Stimulated activated CD4-positive, alpha-beta T cell treated with anti-CD3 and anti-CD28 coated beads, Interleukin-2, amount 100 ng/mL, for 48 hours (primary cell): ENCODE measurements around the gene CACNA1I.

Experiments
- DNase-seq, 2 donors: peaks; one replicate each; pipeline ENCODE4 v3.0.0-alpha.2; 2020

The CACNA1I gene

DNA sequence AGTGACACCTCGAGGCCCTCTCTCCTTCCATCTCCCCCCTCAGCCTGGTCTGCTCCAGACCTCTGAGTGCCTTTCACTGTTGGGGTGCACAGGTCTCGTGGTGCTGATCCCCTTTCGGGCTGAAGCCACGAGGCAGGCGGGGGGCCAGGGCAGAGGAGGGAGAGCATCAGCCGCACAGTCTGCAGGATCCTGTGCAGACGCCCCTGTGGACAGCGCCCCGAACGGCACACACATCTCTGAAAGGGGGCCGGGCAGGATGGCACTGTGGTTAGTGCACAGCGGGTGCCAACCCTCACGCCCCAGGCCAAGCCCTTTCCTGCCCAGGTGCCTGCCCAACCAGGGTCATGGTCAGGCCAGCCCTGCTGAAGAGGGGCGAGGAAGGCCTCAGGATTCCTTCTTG is 56.7 kb downstream of the CACNA1I start:
- no peak for DNase-seq

DNA sequence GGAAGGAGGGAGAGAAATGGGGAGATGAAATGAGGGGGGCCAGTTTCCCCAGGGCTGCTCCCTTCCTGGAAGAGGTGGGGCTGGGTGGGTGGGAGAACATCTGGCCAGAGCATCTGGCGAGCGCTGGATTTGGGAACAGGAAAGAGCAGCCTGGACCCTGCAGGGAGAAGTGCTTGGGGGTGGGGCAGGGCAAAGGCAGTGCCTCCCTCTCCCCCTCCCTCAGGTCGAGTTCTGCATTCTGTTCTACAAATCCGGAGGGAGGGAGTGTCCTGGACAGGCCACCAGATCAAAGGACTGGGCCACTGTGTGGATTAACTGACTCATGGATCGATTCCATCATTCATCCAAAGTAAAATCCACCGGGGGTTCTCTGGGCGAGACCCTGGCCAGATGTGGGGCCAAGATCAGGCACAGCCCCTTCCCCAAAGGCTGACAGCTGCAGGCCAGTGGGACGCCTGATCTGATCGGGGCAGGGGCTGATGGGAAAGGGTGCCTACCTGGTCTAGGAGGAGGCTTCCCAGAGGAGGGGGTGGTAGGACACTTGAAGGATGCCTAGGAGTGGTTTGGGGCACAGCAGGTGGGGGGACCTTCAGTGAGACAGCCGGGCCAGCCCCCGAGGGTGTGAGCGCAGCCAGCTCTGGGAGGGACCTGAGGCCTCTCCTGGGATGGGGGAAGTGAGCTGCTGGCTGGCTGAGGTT is 57.5 kb downstream of the CACNA1I start:
- no peak for DNase-seq

DNA sequence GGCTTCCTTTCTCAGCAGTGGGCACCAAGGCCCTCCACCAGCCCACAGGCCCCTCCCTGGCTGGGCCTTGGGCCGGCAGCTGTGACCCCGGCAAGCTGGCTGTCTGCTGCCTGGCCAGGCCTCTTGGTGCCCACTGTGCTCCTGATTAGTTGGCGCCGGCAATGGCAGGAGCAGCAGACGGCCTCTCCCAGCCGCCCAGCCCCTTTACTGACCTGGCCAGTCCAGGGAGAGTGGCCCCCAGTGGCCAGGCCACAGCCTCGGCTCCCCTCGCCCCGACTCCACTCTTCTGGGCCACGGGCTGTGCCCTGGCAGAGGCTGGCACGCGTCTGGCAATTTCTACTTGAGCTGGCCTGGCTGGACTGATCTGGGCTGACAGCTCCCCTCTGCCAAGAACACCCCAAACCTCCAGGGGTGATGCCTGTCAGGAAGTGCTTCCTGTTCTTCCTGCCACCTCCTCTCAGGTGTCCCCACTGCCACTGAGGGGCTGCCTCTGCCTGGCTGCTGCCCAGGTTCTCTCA is 58.1 kb downstream of the CACNA1I start:
- no peak for DNase-seq

DNA sequence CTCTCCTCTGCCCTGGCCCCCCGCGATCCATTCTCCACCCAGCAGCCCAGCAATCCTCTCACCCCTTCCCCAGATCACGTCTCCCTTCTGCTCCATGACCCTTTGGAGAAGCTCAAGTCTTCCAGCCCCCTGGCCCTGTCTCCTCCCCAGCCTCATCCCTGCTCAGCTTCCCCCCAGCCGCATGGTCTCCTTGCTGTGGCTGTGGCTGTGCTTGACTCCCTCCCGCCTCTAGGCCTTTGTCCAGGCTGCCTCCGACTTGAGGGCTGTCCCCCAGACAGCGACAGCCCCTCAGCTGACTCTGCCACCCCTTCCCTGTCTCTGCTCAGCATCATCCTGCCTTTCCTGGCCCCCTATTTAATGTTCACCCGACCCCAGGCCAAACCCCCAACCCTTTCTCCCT is 59.3 kb downstream of the CACNA1I start:
- DNase-seq = no peak

DNA sequence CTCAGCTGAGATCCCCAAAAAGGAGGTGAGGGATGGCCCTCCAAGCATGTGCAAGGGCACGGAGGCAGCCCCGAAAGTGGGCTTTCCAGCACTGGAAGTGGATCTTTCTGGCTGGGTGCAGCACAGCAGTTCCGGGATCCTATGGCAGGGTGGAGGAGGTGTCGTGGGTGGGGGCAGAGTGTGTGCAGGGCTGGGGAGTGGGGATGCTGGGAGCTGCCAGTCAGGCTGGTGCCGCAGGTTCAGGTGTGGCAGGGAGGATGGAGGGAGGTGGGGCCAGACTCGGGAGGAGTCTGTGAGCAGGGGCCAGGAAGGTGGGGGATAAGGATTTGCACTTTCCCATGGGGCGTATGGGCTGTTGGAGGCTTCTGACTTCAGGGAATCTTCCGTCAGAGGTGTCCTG is 60.2 kb downstream of the CACNA1I start:
- DNase-seq = no peak

DNA sequence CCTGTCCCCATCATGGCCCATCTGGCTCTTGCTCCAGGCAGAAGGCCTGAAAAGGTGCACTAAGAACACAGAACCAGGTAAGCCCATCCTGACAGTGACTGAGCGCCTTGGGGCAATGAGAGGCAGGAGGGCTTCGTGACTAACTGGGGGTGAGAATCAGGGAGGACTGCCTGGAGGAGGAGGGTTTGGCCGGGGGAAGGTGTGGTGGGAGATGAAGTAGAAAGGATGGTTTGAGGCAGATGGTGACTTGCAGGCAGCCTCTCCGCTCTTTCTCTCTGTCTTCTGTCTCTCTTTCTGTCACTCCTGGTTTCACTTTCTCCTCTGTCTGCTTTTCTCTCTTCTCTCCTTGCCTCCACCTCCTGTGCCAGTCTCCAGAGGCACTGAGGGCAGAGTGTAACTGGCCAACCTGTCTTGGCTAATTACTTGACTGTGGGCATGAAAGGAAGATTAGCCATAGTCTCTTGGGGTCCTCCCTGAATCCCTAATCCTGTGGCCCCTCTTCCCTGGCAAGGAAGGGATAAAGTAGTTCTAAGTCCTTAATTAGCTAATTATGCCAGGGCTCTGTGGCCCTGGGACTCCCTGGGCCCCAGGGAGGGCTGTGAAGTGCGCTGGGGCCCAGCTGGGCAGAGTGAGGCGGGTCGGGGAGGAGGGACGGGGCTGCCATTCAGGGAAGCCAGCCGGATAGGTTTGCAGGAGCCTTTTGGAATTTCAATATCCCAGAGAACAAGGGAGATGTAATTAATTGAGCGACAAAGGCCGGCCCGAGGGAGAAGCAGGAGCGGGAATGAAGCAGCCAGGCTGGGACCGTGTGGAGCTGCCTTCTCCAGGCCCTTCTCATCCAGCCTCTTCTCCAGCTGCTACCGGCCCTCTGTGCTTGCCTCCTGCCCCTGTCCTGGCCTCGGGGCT is 61.1 kb downstream of the CACNA1I start:
- DNase-seq = no peak

DNA sequence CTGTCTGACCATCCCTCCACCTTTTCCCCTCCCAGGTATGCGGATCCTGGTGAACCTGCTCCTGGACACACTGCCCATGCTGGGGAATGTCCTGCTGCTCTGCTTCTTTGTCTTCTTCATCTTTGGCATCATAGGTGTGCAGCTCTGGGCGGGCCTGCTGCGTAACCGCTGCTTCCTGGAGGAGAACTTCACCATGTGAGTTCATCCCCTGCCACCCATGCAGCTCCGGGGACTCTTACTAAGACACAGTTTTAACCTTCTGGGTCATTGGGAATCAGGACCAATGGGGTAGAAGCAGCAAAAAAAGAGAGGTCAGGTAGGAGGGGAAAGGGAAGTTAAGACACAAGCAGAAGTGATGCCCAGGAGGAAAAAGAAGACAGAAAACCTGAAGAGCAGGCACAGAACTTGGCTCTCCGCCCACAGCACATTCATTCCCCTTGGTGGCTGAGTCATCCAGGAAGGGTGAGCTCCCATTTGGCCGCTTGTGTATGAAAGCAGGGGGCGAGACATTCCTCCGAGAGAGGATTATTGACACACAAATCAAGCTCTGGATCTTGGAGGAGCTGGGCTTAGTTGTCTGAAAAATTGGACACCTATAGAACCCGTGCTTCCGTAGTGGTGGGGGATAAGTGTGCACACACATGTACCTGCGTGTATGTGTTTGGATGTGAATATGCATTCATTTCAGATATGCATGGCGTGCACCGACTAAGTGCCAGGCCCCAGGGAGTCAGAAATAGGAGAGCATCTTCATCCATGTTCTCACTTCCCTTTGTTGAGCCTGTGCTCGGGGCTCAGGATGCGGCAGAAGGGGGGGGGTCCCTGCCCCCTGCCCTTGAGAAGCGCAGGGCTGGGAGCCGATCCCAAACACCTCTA is 64.2 kb downstream of the CACNA1I start:
- peak; percentile 21 to 32 for DNase-seq

DNA sequence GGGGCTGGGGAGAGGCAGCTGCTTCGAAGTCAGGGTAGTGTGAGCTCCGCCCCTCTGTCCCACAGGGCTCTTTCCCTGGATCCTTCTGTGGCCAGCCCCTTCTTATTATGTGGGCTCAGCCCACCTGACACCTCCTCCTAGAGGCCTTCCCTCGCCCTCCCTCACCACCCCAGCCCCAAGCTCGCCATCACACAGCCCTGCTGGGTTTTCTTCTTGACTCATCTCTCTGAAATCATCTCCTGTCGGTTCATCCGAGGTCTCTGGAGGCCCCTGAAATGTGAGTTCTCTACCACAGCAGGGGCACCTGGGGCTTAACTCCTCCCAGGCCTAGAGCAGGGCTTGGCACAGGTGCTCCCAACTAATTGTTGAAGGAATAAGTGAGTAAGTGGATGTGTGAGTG is 65.2 kb downstream of the CACNA1I start:
- no peak for DNase-seq

DNA sequence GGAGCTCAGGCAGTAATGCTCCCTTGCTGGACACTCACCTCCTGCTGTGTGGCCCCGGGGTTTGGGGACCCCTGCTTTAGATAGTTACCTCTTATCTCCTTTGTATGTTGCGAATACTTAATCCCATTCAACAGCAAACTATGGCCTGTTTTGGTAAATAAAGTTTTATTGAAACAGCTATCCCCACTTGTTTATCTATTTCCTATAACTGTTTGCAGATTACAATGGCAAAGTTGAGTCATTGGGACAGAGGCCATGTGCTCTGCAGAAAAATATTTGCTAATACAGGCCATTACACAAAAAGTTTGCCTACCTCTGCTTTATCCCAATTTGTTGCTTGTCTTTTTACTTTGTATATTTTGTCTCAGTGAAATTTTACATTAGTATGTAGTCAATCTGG is 68.4 kb downstream of the CACNA1I start:
- DNase-seq = no peak

DNA sequence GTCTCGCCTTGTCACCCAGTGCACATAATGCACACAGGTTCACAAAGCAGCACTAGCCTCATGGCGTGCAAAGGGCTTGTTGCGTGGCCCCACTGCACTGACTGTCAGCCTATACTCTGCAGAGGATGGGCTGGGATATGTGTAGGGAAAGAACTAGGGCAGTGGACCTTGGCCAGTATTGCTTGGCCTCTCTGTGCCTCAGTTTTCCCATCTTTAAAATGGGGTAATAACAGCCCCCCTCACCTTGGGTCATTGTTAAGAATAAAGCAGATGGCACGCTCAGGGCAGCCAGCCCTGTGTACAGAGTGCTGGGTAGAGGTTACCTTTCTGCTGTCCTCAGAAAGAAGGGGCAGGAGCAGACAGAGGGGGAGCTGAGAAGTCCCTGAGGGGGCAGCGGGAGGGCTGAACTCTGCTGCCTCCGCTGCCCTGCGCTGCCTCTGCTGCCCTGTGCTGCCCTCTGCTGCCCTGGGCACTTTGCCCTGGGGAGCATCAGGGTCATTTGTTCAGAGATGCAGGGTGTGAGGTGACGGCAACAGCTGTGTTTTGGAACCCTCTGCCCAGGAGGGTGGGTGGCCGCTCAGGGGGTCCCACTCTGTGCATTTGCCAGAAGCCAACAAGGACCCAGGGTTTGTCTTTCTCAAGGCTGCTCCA is 71.2 kb downstream of the CACNA1I start:
- DNase-seq = no peak

DNA sequence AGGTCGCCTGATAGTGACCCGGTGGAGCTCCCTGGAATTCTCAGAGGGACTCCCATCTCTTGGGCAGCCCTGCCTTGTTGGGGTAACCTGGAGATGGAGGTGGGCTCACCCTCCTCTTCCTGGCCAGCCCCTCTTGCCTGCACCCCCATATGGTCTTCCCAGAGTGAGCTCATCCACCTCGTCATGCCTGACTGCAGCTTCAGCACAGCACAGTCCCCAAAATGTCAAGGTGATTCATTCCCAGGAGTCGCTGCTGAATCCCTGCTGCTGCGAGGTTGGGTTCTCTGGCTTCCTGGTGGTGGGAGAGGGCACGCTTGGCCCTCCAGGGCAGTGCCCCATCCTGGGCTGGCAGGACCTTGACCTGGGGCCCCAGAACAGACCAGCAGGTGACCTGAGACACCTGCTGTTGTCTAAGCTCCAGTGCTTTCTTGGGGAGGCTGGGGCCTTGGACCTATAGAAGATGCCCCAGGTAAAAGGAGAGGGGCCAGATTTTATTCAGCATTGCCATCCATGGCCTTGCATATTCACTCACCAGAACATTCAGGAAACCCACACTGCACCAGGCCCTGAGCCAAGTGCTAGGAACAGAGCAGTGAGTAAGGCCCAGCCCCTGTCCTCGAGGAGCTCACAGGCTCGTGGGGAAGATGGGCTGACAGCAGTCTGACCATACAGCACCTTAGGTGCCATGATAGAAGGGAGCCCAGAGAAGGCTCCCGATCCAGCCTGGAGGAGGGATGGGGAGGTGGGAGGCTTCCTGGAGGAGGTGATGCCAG is 72.9 kb downstream of the CACNA1I start:
- no peak for DNase-seq

DNA sequence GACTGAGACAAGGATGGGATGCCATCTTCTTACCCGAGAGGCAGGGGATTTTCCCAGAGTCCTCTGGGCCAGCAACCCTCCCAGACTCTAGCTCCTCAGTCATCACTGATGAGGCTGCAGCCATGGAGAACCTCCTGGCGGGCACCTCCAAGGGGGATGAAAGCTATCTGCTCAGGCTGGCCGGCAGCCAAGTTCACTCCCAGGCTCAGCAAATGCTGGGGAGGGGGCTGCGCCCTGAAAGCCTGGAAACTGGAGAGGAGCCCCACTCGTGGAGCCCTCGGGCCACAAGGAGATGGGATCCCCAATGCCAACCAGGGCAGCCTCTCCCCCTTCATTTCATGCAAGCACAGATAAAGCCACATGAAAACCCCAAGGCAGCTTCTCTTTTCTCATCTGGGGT is 75.0 kb downstream of the CACNA1I start:
- no peak for DNase-seq

DNA sequence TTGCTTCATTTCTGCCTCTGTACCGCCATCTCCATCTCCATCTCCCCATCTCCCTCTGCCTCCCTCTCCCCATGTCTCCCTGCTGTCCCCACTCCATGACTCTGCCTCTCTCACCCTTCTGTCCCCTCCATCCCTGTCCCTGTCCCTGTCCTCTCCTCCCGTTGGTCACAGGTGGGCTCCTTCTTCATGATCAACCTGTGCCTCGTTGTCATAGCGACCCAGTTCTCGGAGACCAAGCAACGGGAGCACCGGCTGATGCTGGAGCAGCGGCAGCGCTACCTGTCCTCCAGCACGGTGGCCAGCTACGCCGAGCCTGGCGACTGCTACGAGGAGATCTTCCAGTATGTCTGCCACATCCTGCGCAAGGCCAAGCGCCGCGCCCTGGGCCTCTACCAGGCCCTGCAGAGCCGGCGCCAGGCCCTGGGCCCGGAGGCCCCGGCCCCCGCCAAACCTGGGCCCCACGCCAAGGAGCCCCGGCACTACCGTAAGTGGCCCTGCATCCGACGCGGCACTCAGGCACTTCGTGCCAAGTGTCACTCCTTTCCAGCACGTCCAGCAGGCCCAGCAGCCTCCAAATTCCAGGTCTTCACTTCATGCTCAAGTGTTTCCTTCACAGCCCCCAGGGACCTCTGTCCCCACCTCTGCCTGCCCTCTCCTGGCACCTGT is 76.0 kb downstream of the CACNA1I start:
- DNase-seq = no peak

DNA sequence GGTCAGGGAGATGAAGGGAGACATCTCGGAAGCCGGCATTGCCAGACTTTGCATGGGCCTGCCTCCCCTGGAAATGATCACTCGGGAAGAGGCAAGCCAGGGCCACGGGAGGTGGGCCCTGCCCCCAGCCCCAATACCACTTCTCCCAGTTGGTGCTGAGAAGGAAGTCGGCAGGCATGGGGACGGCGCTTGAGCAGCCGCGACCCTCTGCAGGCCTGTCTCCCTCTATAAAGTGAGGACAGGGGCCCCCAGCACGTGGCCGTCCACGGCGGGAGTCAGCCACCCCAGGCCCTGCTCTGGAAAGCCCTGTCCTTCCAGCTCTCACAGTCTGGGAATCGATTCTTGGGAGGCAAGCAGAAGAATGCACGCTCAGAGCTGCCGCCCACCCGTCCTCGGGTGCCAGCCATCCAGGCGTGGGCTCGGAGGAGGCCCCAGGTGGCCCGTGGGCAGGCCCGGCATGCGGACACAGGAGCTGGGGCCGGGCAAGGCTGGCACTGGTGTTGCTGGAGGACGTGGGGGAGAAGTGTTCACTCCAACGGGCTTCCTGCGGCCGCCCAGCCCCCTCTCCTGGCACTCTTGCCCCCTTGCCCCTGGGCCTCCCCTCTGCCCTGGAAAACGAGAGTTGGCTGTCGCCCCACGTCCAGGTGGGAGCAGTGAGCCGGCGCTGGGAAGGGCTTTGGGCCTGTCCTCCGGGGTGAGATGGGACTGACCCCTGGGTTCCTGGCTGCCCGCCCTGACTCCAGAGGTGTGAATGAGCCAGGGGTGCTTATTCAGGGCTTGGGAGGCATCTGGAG is 77.5 kb downstream of the CACNA1I start:
- DNase-seq = no peak

DNA sequence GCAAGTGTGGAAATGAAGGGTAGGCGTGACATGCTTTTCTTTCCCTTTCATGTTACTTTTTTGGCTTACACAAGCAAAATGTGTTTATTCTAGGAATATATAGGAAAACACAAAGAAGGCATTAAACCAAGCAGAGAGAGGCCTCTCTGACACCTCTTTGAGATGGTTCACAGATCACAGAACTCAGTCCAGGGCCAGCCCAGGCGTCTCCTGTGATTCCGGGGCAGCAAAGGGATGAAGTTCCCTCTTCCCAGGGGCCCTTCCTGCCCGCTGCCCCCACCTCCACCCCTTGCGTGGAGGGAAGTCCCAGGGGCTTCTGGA is 78.0 kb downstream of the CACNA1I start:
- no peak for DNase-seq

DNA sequence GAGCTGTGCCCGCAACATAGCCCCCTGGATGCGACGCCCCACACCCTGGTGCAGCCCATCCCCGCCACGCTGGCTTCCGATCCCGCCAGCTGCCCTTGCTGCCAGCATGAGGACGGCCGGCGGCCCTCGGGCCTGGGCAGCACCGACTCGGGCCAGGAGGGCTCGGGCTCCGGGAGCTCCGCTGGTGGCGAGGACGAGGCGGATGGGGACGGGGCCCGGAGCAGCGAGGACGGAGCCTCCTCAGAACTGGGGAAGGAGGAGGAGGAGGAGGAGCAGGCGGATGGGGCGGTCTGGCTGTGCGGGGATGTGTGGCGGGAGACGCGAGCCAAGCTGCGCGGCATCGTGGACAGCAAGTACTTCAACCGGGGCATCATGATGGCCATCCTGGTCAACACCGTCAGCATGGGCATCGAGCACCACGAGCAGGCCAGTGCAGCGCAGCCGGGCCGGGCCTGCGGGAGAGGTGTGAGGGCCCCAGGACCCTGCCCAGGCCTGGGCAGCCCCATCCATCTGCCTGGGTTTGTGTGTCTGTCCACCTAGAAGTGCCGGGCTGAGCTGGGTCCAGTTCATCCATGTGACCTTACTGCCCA is 79.0 kb downstream of the CACNA1I start:
- no peak for DNase-seq

DNA sequence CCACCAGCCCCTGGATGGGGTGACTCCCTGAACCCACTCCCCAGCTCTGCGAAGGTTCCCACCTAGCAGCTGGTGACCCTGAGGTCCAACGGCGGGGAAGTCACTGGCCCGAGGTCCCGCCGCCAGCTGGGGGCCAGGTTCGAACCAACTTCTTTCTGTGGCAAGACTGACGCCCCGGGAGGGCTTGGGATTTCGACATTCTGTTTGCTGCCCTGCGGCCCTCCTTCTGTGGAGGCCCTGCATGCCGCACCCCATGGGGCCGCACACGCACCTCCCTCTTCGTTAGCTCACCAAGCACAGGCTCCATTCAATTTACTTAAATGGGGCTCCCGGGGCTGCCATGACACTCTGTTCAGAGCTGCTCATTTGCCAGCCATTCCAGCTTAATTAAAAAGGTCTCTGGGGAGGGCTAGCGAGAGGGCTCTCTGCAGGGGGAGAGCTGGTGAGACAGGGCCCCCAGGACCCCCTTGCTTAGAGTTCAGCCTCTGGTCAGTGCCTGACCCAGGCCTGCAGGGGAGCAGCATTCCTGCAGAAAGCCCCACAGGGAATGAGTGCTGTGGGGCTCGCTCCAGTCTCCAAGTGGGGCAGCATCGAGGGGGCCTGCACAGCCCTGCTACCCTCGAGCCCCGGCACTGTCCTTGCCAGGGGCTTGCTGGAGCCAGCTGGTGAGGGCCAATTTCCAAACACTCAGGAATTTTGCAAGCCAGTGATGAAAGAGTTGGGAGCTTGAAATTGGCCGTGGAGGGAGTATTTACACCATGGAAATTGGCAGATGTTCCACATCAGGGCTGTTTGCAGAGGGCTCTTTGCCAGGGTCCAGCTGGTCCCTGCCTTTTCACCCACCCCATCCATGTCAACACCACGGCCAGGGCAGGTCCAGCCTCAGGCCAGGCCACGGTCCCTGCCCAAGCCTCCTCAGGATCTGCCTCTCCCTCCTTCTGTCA is 80.8 kb downstream of the CACNA1I start:
- DNase-seq = no peak

DNA sequence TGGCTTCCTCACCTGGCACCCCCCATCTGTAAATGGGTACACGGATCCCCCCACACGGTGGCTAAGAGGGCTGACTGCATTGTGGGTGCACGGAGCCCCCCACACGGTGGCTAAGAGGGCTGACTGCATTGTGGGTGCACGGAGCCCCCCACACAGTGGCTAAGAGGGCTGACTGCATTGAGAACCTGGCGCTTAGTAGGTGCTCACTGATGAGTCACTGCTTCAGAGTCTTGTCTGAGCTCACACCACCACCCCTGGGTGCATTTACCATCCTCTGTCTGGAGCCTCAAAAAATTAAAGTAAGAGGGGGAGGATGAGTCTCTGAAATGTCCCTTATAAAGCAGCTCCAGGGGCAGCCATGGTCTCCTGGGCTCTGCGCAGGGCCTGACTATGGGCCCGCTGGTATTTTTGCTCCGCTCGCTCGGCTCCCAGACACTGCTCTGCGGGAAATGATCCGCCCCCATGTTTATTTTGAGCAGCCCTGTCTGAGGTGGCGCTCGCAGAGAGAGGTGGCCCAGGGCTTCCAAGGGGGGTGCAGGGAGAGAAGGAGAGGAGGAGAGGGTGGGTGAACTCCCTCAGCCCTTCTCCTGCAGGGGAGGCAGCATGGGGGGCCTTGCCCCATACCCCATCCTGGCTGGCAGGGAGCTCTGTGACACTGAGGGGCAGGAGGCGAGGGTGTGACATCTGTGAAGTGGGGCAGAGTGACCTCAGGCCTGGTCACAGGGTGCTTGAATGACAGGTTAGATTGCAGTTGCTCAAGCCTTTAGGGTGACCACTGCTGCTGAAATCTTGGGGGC is 82.6 kb downstream of the CACNA1I start:
- no peak for DNase-seq
